Globus pallidus (tissue), 1 donor: ENCODE results near the gene RND3.

Experiments used
- DNase-seq: peaks from one replicate; pipeline ENCODE4 v3.0.0-alpha.2; 2015; ENCODE audit warnings: low spot score

Gene RND3

GRCh38 chr2:150494234-150494945, 6.9 kb upstream of the RND3 start:
- DNase-seq: no peak

- no peak for DNase-seq
Observed at GRCh38 chr2:150491943-150492342, 4.5 kb upstream of the RND3 start.

- DNase-seq: no peak
Observed at GRCh38 chr2:150491430-150491829, 4.0 kb upstream of the RND3 start.

GRCh38 chr2:150490466-150490865, 3.0 kb upstream of the RND3 start:
- no peak for DNase-seq

GRCh38 chr2:150486539-150487484, 655 bp downstream of the RND3 start:
- DNase-seq: no peak

- no peak for DNase-seq
Observed at GRCh38 chr2:150485871-150486538, 1.5 kb downstream of the RND3 start.

- no peak for DNase-seq
Observed at GRCh38 chr2:150485114-150485870, 2.2 kb downstream of the RND3 start.

GRCh38 chr2:150484461-150485021, 2.9 kb downstream of the RND3 start:
- DNase-seq: no peak

GRCh38 chr2:150484006-150484405, 3.5 kb downstream of the RND3 start:
- no peak for DNase-seq

GRCh38 chr2:150483532-150483931, 3.9 kb downstream of the RND3 start:
- DNase-seq: no peak

- DNase-seq: no peak
Observed at GRCh38 chr2:150482667-150483400, 4.6 kb downstream of the RND3 start.

- no peak for DNase-seq
Observed at GRCh38 chr2:150482111-150482510, 5.4 kb downstream of the RND3 start.

- no peak for DNase-seq
Observed at GRCh38 chr2:150480971-150481830, 6.3 kb downstream of the RND3 start.

- DNase-seq: no peak
Observed at GRCh38 chr2:150480241-150480640, 7.2 kb downstream of the RND3 start.

GRCh38 chr2:150479075-150479915, 8.2 kb downstream of the RND3 start:
- DNase-seq: no peak

- DNase-seq: no peak
Observed at GRCh38 chr2:150478200-150478974, 9.1 kb downstream of the RND3 start.

GRCh38 chr2:150477347-150477746, 10.1 kb downstream of the RND3 start:
- DNase-seq: no peak

GRCh38 chr2:150476809-150477302, 10.6 kb downstream of the RND3 start:
- no peak for DNase-seq
